HG02884 (cell line): ENCODE measurements around the gene MARCHF6.
"Not testable (repeated sequence)": the region's sequence is repeated elsewhere in the genome, so short reads cannot be mapped to it uniquely, and the experiment has no call there.

Source experiments
- ATAC-seq: cut with Tn5 transposase; IDR thresholded peaks from one replicate; pipeline ENCODE4 v1.9.1; 2021; ENCODE audit warnings: mild to moderate bottlenecking, moderate library complexity; ENCODE audit not compliant: unreplicated experiment

The MARCHF6 gene

DNA sequence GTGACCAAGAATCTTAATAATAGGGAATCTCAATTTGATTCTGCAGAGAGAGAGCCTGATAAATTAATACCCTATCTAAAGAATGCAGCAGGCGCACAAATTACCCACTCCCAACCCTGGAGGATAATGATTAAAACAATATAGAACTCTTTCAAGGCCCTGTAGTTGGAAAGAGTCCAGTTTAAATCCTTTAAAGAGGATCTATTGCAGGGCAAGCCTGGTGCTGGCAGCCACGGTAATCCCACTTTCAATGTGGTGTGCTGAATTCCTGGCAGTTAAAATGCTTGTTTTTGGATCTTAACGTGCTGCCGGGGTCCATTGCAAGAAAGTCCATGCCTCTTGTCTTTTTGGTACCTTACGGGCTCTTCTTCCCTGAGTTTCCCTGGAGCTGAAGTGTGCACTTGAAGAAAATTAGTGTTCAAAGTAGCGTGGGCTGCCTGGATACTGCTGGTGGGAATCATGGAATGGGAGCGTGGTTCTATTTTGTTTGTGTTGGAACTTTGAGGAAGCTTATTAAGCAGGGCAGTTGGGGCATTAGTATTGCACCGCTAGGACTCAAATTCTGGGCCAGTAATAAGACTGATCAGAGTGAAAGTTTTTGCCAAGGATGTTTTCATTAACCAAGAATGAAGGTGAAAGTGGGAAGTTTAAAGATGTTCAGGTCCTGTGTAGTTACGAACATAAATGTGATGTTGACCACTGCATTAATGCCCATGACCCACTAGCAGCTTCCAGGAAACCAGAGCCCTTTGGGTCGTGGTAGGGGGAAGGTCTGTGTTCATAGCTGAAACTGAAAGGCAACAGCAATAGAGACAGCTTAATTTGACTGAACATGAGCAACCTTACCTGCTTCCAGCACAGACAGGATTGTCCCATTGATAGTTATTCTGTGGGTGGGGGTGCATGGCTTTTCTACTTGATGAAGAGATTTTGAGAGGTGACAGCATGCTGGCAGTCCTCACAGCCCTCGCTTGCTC, 20.8 kb downstream of the MARCHF6 start:
- ATAC-seq: no peak

DNA sequence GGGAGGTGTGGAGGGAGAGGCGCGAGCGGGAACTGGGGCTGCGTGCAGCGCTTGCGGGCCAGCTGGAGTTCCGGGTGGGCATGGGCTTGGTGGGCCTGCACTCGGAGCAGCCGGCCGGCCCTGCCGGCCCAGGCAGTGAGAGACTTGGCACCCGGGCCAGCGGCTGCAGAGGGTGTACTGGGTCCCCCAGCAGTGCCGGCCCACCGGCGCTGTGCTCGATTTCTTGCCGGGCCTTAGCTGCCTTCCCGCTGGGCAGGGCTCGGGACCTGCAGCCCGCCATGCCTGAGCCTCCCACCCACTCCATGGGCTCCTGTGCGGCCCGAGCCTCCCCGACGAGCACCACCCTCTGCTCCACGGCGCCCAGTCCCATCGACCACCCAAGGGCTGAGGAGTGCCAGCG, 21.7 kb downstream of the MARCHF6 start:
- not testable (repeated sequence) for ATAC-seq

DNA sequence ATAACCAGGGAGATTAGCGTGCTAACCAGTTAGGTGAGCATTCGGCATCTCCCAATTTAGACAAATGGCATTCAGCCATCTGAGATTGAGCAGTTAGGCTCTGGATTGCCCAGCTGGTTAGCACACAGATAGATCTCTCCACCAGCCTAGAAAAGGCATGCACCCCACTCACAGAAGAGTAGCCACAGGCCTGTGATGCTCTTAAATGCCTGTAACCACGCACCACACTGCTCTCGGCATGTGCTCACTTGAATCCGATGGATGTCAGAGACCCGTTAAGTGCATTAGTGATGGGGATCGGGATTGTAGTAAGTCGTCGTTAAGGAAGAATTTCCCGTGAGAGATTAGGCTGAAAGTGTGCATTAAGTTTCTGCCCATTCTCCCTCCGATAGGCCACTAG, 23.0 kb downstream of the MARCHF6 start:
- ATAC-seq: no peak

DNA sequence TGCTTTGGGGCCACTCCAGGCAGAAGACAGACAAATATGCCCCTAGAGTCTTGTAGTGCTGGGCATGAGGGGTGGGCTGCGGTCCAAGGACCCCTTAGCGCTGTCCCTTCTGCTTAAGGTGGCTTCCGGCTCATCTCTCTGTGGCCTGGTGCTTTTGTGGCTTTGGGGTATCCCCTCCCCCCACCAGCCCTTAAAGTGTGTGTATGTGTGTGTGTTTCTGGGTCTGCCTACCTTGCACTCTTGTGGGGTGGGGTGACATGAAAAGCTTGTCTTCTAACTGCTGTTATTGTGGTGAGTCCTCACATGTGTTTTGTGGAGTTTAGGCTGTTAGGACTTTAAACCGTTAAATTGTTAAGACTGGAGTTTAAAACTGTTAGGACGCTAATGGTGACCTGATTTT, 23.6 kb downstream of the MARCHF6 start:
- ATAC-seq: no peak

- no peak for ATAC-seq
Measured at GRCh38 chr5:10381803-10382202, 28.3 kb downstream of the MARCHF6 start.

GRCh38 chr5:10384483-10384882, 31.0 kb downstream of the MARCHF6 start:
- no peak for ATAC-seq

DNA sequence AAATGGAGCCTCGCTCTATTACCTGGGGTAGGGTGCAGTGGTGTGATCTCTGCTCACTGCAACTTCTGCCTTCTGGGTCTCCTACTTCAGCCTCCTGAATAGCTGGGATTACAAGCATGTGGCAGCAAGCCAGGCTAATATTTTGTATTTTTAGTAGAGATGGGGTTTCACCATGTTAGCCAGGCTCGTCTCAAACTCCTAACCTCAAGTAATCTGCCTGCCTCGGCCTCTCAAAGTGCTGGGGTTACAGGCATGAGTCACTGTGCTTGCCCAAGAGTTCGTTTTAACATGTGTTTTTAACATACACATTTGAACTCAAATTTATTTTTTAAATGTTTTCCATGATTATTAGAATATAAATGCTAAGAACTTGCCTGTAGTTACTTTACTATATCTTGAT, 34.2 kb downstream of the MARCHF6 start:
- ATAC-seq: no peak

DNA sequence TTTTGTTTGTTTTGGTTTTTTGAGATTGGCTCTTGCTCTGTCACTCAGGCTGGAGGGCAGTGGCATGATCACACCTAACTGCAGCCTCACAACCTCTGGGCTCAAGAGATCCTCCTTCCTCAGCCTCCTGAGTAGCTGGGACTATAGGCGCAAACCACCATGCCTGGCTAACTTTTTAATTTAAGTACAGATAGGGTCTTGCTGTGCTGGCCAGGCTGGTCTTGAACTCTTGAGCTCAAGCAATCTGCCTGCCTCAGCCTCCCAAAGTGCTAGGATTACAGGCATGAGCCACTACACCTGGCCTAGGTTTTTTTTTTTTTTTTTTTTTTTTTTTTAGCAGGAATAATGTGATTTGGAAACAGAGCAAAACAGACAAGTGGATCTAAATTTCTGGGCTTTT, 37.6 kb downstream of the MARCHF6 start:
- no peak for ATAC-seq

- not testable (repeated sequence) for ATAC-seq
Measured at GRCh38 chr5:10392567-10393328, 39.3 kb downstream of the MARCHF6 start.

DNA sequence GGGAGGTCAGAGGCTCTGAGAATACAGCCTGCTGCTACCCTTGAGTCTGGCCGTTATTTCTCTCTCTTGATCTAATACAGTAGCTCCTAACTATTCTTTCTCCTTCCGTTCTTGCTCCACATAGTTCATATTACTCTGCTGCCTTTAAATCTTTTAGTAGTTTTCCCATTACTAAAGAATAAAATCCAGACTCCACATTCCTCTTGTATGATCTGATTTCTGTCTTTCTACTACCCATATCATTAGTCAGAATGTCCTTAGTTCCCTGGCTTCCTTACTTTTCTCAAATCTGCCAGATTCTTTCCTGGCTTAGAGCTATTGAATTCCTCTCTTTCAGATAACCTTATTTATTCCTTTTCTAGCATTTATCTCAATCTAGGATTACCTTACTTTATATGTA, 40.0 kb downstream of the MARCHF6 start:
- no peak for ATAC-seq

DNA sequence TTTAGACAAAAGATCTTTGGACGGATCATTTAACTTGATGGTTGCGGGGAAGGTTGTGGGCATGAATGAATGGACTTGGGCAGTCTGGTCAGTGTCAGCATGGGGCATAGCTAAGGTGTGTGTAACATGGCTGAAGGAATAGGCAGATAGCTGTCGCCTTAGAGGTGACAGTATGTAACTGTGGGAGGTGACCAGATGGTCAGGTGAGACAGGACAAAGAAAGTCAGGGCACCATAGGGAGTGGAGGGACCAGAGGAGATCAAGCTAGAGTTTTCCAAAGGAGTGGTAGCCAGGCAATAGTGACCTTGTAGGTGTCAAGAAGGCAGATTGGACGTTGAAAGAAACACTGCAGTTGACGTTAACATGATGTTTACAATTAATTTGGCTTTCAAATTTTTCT, 43.1 kb downstream of the MARCHF6 start:
- no peak for ATAC-seq

GRCh38 chr5:10399839-10400238, 46.3 kb downstream of the MARCHF6 start:
- no peak for ATAC-seq

DNA sequence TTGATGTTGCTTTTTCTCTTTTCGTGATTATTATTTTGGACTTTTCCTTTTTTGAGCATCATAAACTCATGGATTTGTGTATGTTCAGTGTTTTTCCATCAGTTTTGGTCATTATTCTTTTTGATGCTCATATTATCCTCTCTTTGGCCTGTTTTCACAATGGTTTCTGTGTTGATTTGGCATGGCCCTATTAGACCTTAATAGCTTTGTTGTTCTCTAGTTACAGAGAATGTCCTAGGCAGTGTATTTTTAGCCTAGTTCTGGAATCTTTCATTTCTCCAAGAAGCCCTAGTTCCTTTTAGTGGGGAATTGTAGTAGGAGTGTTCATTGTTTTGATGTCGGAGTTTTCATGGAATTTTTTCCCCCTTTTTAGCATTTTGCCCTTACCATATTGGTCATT, 46.9 kb downstream of the MARCHF6 start:
- no peak for ATAC-seq

DNA sequence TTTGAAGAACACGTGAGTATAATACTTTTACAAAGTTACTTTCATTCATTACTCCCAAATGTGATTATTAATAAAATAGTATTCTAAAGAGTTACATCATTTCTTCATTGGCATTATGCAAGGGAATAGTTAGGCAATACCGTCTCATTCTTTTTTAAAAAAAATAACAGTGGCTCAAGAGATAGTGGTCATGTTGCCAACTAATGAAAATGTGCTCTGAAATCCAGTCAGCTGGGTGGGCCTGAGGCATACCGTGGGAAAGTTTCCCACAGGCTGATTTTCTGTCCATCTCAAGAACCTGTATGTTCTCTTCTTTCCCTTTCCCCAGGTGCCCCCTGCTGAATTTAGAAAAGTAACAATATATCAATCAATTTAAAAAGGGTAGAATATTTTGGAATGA, 47.3 kb downstream of the MARCHF6 start:
- no peak for ATAC-seq

DNA sequence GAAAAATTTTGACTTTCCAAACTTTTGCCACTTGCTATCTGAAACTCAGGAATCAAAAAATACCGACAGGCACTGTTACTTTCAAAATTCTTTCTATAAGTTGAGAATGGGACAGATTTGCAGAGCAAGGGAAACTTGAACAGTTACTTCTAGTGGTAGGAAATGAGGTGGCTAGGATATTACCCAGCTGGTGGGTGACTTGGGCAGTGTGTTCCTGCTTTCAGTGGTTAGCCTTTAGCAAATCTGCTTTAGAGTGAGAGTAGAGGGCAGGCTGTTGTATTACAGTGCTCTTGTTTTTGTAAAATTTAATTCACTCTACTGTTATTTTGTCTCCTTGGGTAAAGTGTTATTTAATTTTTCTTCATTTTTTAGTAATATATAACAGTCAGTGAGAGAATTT, 48.0 kb downstream of the MARCHF6 start:
- ATAC-seq: peak; percentile 81
